Spleen (tissue), 13 donors: ENCODE measurements around the gene GPATCH2L. TPM values are rescaled to one million over a fixed set of nuclear protein-coding genes. Genes with fewer than 3 reads are reported as not detected.

Experiments
- DNase-seq: peaks from one replicate; pipeline ENCODE4 v3.0.0-alpha.2; 2020
- H3K27ac ChIP-seq, 8 donors: fragments of 200-600 bp; sonication (generic) in 7 of 8; 1 replicate in 4 of 8; 2 replicates in 4 of 8; pipeline versions ENCODE4 v1.5.0 to v1.8.0; 2016 to 2021; ENCODE audit warnings: inconsistent platforms in 4 of 8, mild to moderate bottlenecking in 4 of 8, moderate library complexity in 1 of 8
- H3K27me3 ChIP-seq, 7 donors: fragments of 200-600 bp; sonication (generic) in 6 of 7; replicated peaks in 1 of 7; 1 replicate in 4 of 7; 2 replicates in 3 of 7; pipeline versions ENCODE4 v1.5.0 to v1.8.0; 2016 to 2021; ENCODE audit warnings: inconsistent platforms in 3 of 7, mild to moderate bottlenecking in 1 of 7
- H3K36me3 ChIP-seq, 6 donors: fragments of 200-600 bp; sonication (generic) in 5 of 6; 1 replicate in 4 of 6; 2 replicates in 2 of 6; pipeline versions ENCODE4 v1.5.0 to v1.8.0; 2016 to 2021; ENCODE audit warnings: inconsistent platforms in 2 of 6
- H3K4me1 ChIP-seq, 6 donors: fragments of 200-600 bp; sonication (generic) in 5 of 6; 1 replicate in 3 of 6; 2 replicates in 3 of 6; pipeline versions ENCODE4 v1.5.0 to v1.8.0; 2016 to 2021; ENCODE audit warnings: inconsistent platforms in 3 of 6
- H3K4me3 ChIP-seq, 8 donors: fragments of 200-600 bp; sonication (generic) in 7 of 8; 1 replicate in 4 of 8; 2 replicates in 4 of 8; pipeline versions ENCODE4 v1.5.0 to v1.8.0; 2016 to 2021; ENCODE audit warnings: inconsistent platforms in 4 of 8, mild to moderate bottlenecking in 4 of 8, moderate library complexity in 2 of 8
- H3K9me3 ChIP-seq, 8 donors: fragments of 200-600 bp; sonication (generic) in 7 of 8; 1 replicate in 4 of 8; 2 replicates in 4 of 8; pipeline versions ENCODE4 v1.5.0 to v1.8.0; 2016 to 2021; ENCODE audit warnings: inconsistent platforms in 4 of 8
- POLR2A ChIP-seq, 3 donors: fragments of 450-650 bp; IDR thresholded peaks; one replicate each; pipeline ENCODE4 v1.5.1; 2017; ENCODE audit warnings: antibody characterized with exemption in 3 of 3, mild to moderate bottlenecking in 1 of 3
- POLR2AphosphoS5 ChIP-seq, 3 donors: sonication (generic); formaldehyde crosslinking; IDR thresholded peaks; one replicate each; pipeline ENCODE4 v1.5.1; 2017; ENCODE audit warnings: antibody characterized with exemption in 3 of 3
- WGBS, 5 donors: extraction: QIAGEN DNeasy Blood & Tissue Kit in 3 of 5; methylation state at CpG; one replicate each; pipeline versions ENCODE4 v1.1.5 to v1.1.7; 2013 to 2018; 5-methylcytosine and 5-hydroxymethylcytosine counted together
- intact Hi-C: fragments of 100-400 bp; cut with DNase I; formaldehyde crosslinking; loops from one replicate; pipeline ENCODE4 v1.15.0; 2023; ENCODE audit warnings: low total_unique reads
- long read RNA-seq, 2 donors: transcript quantifications; one replicate each; lab custom pipeline, GENCODE V29; 2026
- polyA plus RNA-seq, 3 donors: library from polyadenylated mRNA; stranded (reverse); fragments of 200-250 nt; gene quantifications; one replicate each; pipeline ENCODE4 v1.2.1, GENCODE V29; 2013
- total RNA-seq, 7 donors: library from RNA; depleted of rRNA in 3 of 7; stranded (reverse); fragments of >200 nt in 3 of 7; fragmentation: NEBNext Ultra II Directional in 4 of 7; extraction: Animal tissue kit (Norgen Biotek cat#: 25700) in 4 of 7; gene quantifications; one replicate each; pipeline versions ENCODE4 v1.1.0 to v1.2.1, GENCODE V29; 2016 to 2021
- TF ChIP-seq, protein P1 (sequence below), 11 experiments: fragments of 200-600 bp in 7 of 11; fragments of 450-650 bp in 4 of 11; sonication (generic) in 4 of 11; IDR thresholded peaks in 8 of 11; conservative IDR thresholded peaks in 3 of 11; 1 replicate in 7 of 11; 2 replicates in 4 of 11; pipeline versions ENCODE4 v1.4.0 to v1.8.0; 2016 to 2021; ENCODE audit warnings: antibody characterized with exemption in 11 of 11, inconsistent platforms in 4 of 11, mild to moderate bottlenecking in 1 of 11
- donor health status: healthy with polysubstance abuse.
- donor health status: DM: no; HTN: no; CAD: no; lungs with moderate emphysema.
- donor health status: DM: no; HTN: no; CAD: no.
- donor health status: Bipolar disorder and iron deficiency.
- donor health status: healthy.
- donor health status: DM: no; HTN: no; CAD: no.
- donor health status: DM: yes; HTN: yes; CAD: no.

Gene GPATCH2L
- total RNA-seq (10 to 100 TPM; 51.5 to 96.5 (median 74.5) TPM), polyA plus RNA-seq (1 to 10 TPM; 3.5 to 5.2 (median 4.0) TPM)
- long read RNA-seq, donor 1, full-length matches to known transcripts: 1 of 1 reads
- long read RNA-seq, donor 1, partial matches to known transcripts: 0 of 1 reads
- long read RNA-seq, donor 1, other reads (novel, unspliced or antisense): 0 of 1 reads
- long read RNA-seq, donor 2, full-length matches to known transcripts: 2 of 2 reads
- long read RNA-seq, donor 2, partial matches to known transcripts: 0 of 2 reads
- long read RNA-seq, donor 2, other reads (novel, unspliced or antisense): 0 of 2 reads

DNA sequence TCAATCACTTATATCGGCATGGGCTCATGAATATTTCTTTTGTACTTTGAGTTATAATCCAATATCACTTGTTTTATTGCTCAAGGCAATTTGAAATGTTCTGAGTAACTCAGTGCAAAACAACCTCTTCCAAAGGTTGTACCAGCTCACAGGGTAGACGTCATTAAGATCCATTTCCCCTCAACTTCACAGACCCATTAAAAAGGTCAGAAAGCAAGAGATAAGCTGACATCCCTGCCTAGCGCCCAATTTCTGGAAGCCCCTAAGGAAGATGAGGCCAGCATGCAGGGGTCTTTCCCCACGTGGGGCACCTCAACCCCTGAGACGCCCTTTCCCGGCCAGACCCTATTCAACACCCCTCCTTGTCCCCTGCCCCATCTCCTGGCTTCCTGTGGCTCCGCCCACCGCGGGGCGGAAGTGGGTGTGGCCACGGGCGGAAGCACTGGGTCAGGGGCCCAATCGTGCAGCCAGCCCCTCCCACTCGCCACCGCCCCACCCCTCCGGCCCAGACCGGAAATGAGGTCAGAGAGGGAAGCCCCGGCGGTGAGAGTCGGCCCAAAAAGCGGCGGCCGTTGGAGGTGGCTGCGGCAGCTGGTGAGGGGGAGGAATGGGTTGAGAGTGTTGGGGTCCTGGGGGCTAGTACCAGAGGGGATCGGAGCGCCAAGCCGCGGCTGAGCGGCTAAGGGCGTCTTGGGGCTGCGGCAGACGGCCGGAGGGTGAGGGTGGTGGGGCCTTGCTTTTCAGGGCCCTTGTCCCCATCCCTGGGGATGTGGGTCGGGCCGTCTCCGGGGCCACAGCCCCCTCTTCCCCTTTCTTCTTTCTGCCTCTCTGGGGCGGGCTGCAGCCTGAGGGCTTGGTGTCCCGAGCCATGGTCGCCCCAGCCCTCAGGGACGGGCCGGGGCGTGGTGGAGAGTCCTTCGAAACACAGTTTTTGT is at the start of gene GPATCH2L:
GPATCH2L (plus strand) TSS at position 525 of the 935 bp plus-strand sequence. CDS start 2,442 bp downstream, outside the sequence.
- Histone ChIP-seq H3K36me3 (peaks cover 0 to 28% (median 11%) of the 10 kb centered on the region in 6 donors), H3K27ac (peak within 1 kb of the TSS; percentile 91 to 96 (median 94)), H3K4me3 (peak within 1 kb of the TSS; percentile 86 to 96 (median 93)), H3K9me3 (no peaks in the 10 kb centered on the region), H3K27me3 (no peaks in the 10 kb centered on the region), H3K4me1 (peaks cover 22 to 54% (median 46%) of the 10 kb centered on the region in 6 donors)
- intact Hi-C loops: no loop called here
- WGBS, 5 donors: 2 to 4% (median 3%) methylated on average over 39 to 43 of the region's 43 CpGs
- DNase-seq: peak; percentile 98
- TF ChIP-seq, protein P1, sequence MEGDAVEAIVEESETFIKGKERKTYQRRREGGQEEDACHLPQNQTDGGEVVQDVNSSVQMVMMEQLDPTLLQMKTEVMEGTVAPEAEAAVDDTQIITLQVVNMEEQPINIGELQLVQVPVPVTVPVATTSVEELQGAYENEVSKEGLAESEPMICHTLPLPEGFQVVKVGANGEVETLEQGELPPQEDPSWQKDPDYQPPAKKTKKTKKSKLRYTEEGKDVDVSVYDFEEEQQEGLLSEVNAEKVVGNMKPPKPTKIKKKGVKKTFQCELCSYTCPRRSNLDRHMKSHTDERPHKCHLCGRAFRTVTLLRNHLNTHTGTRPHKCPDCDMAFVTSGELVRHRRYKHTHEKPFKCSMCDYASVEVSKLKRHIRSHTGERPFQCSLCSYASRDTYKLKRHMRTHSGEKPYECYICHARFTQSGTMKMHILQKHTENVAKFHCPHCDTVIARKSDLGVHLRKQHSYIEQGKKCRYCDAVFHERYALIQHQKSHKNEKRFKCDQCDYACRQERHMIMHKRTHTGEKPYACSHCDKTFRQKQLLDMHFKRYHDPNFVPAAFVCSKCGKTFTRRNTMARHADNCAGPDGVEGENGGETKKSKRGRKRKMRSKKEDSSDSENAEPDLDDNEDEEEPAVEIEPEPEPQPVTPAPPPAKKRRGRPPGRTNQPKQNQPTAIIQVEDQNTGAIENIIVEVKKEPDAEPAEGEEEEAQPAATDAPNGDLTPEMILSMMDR (IDR thresholded peaks at IDR 0.05 in 8 of 11, conservative IDR thresholded peaks at IDR 0.05 in 3 of 11): peak in 3 of 11 experiments; percentile 11 to 28 (median 13)
- TF ChIP-seq POLR2A (IDR thresholded peaks at IDR 0.05): peak; percentile 46 to 57 (median 49)
- peak; percentile 94 to 97 (median 95) for TF ChIP-seq POLR2AphosphoS5 (IDR thresholded peaks at IDR 0.05)

DNA sequence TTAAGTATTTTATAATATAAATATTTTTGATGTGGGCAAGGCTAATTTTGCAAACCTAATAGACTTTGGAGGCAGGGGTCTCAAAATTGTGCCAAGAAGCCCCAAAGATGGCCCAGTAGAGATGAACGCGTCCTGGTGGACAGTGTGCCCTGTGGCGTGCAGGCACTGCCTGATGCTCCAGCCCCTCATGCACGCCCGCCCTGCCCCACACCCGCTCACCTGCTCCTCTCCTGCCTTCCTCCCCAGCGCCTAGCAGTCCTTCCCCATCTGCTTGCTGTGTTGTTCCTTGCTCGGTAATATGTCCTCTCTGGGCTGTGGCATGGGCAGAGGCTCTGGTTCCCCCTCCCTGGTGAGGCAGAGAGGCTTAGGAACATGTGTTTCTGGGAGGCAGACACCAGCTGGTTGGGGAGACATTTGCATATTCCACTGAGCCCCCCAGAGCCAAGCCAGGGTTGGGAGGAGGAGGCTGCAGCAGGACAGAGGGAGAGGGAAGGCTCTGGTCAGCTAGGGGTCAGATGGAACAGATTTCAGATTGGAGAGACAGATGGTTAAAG is 46.8 kb upstream of the GPATCH2L start:
- peaks cover 0 to 4% (median 0%) of the 10 kb centered on the region in 8 donors for H3K9me3 ChIP-seq
- H3K27ac ChIP-seq: no peak overlapping the region
- H3K4me3 ChIP-seq: no peak overlapping the region
- peaks cover 0 to 15% (median 0%) of the 10 kb centered on the region in 7 donors for H3K27me3 ChIP-seq
- 80 to 89% (median 84%) methylated on average over 8 of the region's 8 CpGs for WGBS, 5 donors
- TF ChIP-seq, protein P1 (IDR thresholded peaks at IDR 0.05 in 8 of 11, conservative IDR thresholded peaks at IDR 0.05 in 3 of 11): no peak
- TF ChIP-seq POLR2AphosphoS5 (IDR thresholded peaks at IDR 0.05) (no peak), POLR2A (IDR thresholded peaks at IDR 0.05) (no peak)
- no peak for DNase-seq
- H3K36me3 ChIP-seq: no peaks in the 10 kb centered on the region
- peaks cover 0 to 4% (median 0%) of the 10 kb centered on the region in 6 donors for H3K4me1 ChIP-seq
- intact Hi-C loops: no loop called here

DNA sequence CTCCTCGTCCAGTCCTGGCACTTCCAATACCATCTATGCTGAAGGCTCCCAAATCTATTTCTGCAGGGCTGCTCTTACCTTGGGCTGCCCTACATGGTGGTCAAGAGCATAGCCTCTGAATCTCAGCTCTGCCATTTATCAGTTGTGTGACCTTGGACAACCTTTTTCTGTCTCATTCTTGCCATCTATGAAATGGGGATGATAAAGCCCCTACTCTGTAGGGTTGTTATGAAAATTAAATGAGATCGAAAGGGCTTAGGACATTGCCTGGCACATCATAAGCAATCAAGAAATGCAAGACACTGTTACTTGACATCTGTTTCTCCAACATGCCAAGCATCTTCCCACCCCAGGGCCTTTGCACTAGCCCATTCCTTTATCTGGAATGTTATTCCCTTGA is 45.5 kb upstream of the GPATCH2L start:
- intact Hi-C loops: no loop called here
- no peak for DNase-seq
- no peak for TF ChIP-seq POLR2A (IDR thresholded peaks at IDR 0.05)
- TF ChIP-seq, protein P1 (IDR thresholded peaks at IDR 0.05 in 8 of 11, conservative IDR thresholded peaks at IDR 0.05 in 3 of 11): no peak
- no peak for TF ChIP-seq POLR2AphosphoS5 (IDR thresholded peaks at IDR 0.05)
- H3K36me3 ChIP-seq: no peaks in the 10 kb centered on the region
- 84 to 95% (median 90%) methylated on average over 2 of the region's 2 CpGs for WGBS, 5 donors
- no peaks in the 10 kb centered on the region for H3K4me1 ChIP-seq
- H3K9me3 ChIP-seq: peaks cover 0 to 4% (median 0%) of the 10 kb centered on the region in 8 donors
- H3K27ac ChIP-seq: no peak overlapping the region
- H3K4me3 ChIP-seq: no peak overlapping the region
- H3K27me3 ChIP-seq: peaks cover 0 to 5% (median 0%) of the 10 kb centered on the region in 7 donors
